ENCODE measurements around the gene PLK1. TPM values are rescaled to one million over a fixed set of nuclear protein-coding genes. Genes with fewer than 3 reads are reported as not detected.

Gene PLK1
- total and polyA plus RNA-seq, 5 donors, result 0.45 to 2.2 (median 2.0) TPM

DNA sequence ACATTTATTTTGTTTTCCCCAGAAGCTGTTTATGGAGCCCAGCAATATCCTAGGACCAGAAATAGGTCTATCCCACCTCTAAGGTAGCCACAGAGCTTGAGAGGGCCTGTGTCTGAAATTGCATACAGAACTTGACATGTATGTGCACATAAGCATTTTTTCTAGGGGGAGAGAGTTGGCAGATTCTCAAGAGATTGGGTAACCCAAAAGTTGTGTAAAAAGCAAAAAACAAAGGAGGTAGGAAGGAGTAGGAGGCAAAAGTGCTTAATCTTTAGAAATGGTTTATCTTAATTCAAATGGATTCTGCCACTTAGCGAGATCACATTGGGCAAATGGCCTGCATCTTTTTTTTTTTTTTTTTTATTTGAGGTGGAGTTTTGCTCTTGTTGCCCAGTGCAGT, 3.5 kb downstream of the PLK1 start:
- H3K9me3 ChIP-seq (ENCODE audit: control insufficient read depth, low read length), result no peaks in the 10 kb centered on the region
- no peaks in the 10 kb centered on the region for H3K27me3 ChIP-seq (ENCODE audit: control insufficient read depth, insufficient read depth)
- whole genome bisulfite sequencing, result 97% methylated on average over 1 of the region's 1 CpG
- no peak overlapping the region for H3K27ac ChIP-seq (ENCODE audit: low read length)
- ATAC-seq (no peak), DNase-seq (no peak)
- peaks cover 2% of the 10 kb centered on the region for H3K4me1 ChIP-seq (ENCODE audit: control insufficient read depth, insufficient read depth, low read length)
- intact Hi-C loops (cut with DNase I), result no loop called here
- H3K4me3 ChIP-seq (ENCODE audit: low read length), result no peak overlapping the region

DNA sequence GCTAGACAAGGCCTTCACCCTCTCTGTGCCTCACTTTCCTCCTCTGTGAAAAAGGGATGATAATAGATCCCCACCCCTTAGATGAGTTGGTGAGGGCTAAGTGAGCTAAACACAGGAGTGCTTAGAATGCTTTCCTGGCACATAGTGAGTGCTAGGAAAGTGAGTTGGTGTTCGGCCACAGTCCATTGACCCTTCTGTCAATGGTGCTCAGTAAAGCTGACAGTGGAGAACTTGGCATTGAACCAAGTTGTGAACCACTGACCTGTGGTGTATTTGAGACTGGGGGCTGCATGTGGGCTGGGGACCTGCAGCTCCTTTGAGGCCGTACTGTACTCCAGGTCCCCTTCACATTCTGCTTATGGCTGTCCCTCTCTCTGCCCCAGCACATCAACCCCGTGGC, 4.8 kb downstream of the PLK1 start:
- Histone ChIP-seq H3K4me1 (ENCODE audit: control insufficient read depth, insufficient read depth, low read length) (no peaks in the 10 kb centered on the region), H3K27ac (ENCODE audit: low read length) (no peak overlapping the region), H3K4me3 (ENCODE audit: low read length) (no peak overlapping the region), H3K9me3 (ENCODE audit: control insufficient read depth, low read length) (no peaks in the 10 kb centered on the region), H3K27me3 (ENCODE audit: control insufficient read depth, insufficient read depth) (no peaks in the 10 kb centered on the region)
- intact Hi-C loops (cut with DNase I), result no loop called here
- 89% methylated on average over 3 of the region's 3 CpGs for WGBS
- ATAC-seq (no peak), DNase-seq (no peak)

DNA sequence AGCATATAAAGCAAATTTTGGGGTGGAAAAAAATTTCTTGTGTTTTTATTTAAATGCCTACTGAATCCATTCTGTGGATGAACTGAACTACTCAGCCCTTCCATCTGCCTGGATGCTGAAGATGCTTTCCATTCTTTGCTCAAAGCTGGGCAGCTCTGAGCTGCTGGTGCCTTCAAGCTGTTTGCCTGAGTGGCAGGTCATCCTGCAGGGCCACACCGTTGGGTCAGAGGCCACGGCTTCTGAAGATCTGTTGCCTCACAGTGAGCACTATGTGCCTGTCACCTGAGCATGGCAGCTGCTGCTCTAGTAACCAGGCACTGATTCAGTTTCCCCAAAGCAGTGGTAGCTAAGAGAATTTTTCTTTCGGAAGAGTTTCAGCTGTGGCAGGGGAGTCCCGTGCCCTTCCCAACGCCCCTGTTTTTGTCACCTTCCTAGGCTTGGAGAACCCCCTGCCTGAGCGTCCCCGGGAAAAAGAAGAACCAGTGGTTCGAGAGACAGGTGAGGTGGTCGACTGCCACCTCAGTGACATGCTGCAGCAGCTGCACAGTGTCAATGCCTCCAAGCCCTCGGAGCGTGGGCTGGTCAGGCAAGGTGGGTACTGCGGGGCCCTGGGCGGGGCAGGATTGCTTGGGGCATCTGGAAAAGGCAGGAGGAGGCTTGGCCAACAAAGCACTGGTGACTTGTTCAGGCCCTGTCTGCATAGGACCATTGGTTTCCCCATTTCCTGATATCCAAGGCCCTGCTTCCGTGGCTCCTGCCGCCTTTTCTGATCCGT, 8.5 kb downstream of the PLK1 start:
- DNase-seq, result no peak
- no peak overlapping the region for H3K4me3 ChIP-seq (ENCODE audit: low read length)

DNA sequence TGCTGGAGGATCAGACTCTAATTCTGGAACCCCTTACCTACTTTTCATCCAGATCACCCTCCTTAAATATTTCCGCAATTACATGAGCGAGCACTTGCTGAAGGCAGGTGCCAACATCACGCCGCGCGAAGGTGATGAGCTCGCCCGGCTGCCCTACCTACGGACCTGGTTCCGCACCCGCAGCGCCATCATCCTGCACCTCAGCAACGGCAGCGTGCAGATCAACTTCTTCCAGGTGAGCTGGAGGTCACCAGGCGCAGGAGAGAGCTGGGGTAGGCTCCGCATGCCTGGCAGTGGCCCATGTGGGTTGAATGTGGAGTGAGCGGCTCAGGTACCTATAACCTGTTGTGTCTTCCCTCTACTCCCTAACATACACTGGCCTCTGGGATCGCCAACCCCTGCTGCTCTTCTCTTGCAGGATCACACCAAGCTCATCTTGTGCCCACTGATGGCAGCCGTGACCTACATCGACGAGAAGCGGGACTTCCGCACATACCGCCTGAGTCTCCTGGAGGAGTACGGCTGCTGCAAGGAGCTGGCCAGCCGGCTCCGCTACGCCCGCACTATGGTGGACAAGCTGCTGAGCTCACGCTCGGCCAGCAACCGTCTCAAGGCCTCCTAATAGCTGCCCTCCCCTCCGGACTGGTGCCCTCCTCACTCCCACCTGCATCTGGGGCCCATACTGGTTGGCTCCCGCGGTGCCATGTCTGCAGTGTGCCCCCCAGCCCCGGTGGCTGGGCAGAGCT, 10.9 kb downstream of the PLK1 start:
- ATAC-seq (no peak), DNase-seq (no peak)
- intact Hi-C loops (cut with DNase I), result no loop called here
- no peaks in the 10 kb centered on the region for H3K4me1 ChIP-seq (ENCODE audit: control insufficient read depth, insufficient read depth, low read length)
- no peaks in the 10 kb centered on the region for H3K9me3 ChIP-seq (ENCODE audit: control insufficient read depth, low read length)
- H3K27me3 ChIP-seq (ENCODE audit: control insufficient read depth, insufficient read depth), result no peaks in the 10 kb centered on the region
- no peak overlapping the region for H3K27ac ChIP-seq (ENCODE audit: low read length)
- H3K4me3 ChIP-seq (ENCODE audit: low read length), result no peak overlapping the region
- 97% methylated on average over 36 of the region's 36 CpGs for WGBS

More for the DNA sequence above, 8.5 kb downstream of the PLK1 start:
- Histone ChIP-seq H3K27me3 (ENCODE audit: control insufficient read depth, insufficient read depth) (no peaks in the 10 kb centered on the region), H3K4me1 (ENCODE audit: control insufficient read depth, insufficient read depth, low read length) (no peaks in the 10 kb centered on the region), H3K9me3 (ENCODE audit: control insufficient read depth, low read length) (no peaks in the 10 kb centered on the region), H3K27ac (ENCODE audit: low read length) (no peak overlapping the region)
- ATAC-seq, result no peak
- intact Hi-C loops (cut with DNase I), result no loop called here
- 95% methylated on average over 16 of the region's 16 CpGs for WGBS

DNA sequence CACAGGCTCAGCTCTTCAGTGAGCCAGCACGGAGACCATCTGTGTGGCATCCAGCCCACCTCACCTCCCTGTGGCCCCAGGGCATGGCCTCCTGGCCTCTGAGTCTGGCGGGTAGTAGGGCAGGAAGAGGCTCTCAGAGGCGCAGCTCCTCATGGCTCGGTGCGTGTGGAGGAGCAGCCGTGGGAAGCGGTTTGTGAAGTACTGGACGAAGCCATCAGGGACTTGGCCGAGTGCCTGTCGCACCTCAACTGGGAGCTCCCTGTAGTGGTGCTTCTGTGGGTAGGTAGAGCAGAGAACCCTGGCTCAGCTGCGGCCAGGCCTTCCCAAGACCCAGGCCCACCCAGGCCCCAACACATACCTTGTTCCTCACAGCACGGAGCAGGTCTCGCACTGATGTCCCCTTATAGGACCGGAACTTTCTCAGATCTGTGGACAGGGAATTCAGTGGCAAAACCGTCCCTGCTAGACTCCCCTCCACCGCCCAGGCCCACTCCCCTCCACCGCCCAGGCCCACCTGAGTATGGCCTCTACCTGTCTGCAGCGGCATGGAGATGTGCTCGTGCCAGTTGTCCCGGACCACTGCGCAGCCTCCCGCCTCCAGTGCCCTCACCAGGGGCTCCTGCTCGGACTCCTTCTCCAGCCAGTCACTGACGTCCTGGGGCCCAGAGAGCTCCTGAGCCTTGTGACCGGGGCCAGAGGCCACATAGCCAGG, 12.2 kb downstream of the PLK1 start:
- DNase-seq, result no peak
- H3K9me3 ChIP-seq (ENCODE audit: control insufficient read depth, low read length), result no peaks in the 10 kb centered on the region
- H3K27me3 ChIP-seq (ENCODE audit: control insufficient read depth, insufficient read depth), result no peaks in the 10 kb centered on the region
- no peak overlapping the region for H3K4me3 ChIP-seq (ENCODE audit: low read length)
- no peak overlapping the region for H3K27ac ChIP-seq (ENCODE audit: low read length)
- ATAC-seq, result no peak
- H3K4me1 ChIP-seq (ENCODE audit: control insufficient read depth, insufficient read depth, low read length), result no peaks in the 10 kb centered on the region
- intact Hi-C loops (cut with DNase I), result no loop called here
- 95% methylated on average over 25 of the region's 25 CpGs for WGBS

DNA sequence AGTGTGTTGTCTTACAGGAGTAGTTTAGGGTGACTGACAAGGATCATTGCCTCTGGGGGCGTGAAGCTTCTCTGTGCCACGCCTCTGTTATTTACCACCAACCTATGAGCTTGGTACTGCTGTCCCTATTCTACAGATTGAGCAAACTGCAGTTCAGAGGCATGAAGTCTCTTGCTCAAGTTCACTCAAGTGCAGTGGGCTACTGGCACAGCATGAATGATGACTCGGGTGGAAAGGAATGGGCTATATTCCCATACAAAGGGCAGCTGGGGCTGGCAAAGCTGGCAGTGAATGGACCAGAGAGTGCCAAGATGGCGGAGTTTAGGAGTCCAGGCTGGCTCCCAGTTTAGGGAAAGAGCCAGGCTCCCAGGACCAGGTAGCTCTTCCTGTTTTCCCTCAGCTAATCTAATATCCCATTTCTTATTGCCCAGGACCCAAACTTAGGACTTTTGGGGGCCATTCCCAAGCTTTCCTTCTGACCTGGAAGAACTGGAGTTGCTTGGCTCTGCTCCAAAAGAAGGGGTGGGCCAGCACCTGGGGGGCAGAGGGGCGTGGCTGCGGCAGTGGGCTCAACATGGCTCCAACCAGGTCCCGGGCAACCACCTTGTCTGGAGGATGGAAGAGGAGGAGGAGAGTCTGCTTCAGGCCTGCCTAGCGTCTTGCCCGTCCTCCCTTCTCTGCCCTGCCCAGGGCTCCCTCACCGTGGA, 12.9 kb downstream of the PLK1 start:
- no peak overlapping the region for H3K4me3 ChIP-seq (ENCODE audit: low read length)
- DNase-seq, result no peak
- ATAC-seq, result no peak
- H3K4me1 ChIP-seq (ENCODE audit: control insufficient read depth, insufficient read depth, low read length), result no peaks in the 10 kb centered on the region
- H3K9me3 ChIP-seq (ENCODE audit: control insufficient read depth, low read length), result no peaks in the 10 kb centered on the region
- WGBS, result 91% methylated on average over 10 of the region's 10 CpGs
- H3K27me3 ChIP-seq (ENCODE audit: control insufficient read depth, insufficient read depth), result no peaks in the 10 kb centered on the region
- H3K27ac ChIP-seq (ENCODE audit: low read length), result no peak overlapping the region
- intact Hi-C loops (cut with DNase I), result no loop called here

DNA sequence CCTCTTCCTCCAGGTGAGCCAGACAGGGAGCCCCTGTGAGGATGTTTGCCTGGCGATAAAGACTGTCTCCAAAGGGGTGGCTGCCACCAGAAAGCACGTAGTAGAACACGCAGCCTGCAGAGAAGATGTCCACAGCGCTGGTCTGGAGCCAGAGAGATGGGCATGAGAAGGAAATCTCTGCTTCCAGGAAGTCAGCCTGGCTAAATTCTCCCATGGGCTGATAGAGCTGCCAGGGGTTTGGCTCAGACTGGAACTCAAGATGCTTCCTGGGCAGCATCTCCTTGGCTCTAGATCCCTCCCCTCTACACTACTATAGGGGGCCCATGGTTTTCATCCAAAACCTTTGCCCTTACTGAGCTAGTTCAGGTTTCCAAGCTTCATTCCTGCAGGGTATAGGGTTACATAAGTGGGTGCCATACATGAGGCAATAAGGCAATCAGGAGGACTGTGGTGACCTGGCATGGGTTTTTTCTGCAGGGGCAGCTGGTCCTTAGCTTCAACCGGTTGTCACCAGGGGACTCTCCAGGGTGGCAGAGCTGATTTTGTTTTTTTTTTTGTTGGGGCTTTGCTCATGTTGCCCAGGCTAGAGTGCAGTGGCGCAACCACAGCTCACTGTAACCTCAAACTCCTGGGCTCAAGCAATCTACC, 13.6 kb downstream of the PLK1 start:
- Histone ChIP-seq H3K4me1 (ENCODE audit: control insufficient read depth, insufficient read depth, low read length) (no peaks in the 10 kb centered on the region), H3K9me3 (ENCODE audit: control insufficient read depth, low read length) (no peaks in the 10 kb centered on the region), H3K27ac (ENCODE audit: low read length) (no peak overlapping the region), H3K4me3 (ENCODE audit: low read length) (no peak overlapping the region), H3K27me3 (ENCODE audit: control insufficient read depth, insufficient read depth) (no peaks in the 10 kb centered on the region)
- ATAC-seq, result no peak
- 95% methylated on average over 6 of the region's 6 CpGs for WGBS
- no peak for DNase-seq
- intact Hi-C loops (cut with DNase I), result no loop called here

DNA sequence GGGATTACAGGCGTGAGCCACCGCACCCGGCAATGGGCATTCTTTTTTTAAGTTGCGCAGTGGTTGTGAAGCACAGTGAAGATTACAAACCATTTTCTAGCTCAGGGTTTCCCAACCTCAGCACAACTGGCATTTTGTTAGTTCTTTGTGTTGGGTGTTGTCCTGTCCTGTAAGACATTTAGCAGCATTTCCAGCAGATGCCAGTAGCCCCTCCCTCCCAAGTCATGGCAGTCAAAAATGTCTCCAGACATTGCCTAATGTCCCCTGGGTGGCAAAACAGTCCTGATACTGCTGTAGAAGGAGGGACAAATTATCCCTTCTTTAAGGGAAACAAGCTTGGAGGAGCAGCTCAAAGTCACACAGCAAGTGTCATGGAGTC, 15.6 kb downstream of the PLK1 start:
- H3K9me3 ChIP-seq (ENCODE audit: control insufficient read depth, low read length), result no peaks in the 10 kb centered on the region
- DNase-seq (no peak), ATAC-seq (no peak)
- no peaks in the 10 kb centered on the region for H3K27me3 ChIP-seq (ENCODE audit: control insufficient read depth, insufficient read depth)
- no peak overlapping the region for H3K27ac ChIP-seq (ENCODE audit: low read length)
- H3K4me3 ChIP-seq (ENCODE audit: low read length), result no peak overlapping the region
- no peaks in the 10 kb centered on the region for H3K4me1 ChIP-seq (ENCODE audit: control insufficient read depth, insufficient read depth, low read length)
- intact Hi-C loops (cut with DNase I), result no loop called here
- 96% methylated on average over 4 of the region's 4 CpGs for WGBS

DNA sequence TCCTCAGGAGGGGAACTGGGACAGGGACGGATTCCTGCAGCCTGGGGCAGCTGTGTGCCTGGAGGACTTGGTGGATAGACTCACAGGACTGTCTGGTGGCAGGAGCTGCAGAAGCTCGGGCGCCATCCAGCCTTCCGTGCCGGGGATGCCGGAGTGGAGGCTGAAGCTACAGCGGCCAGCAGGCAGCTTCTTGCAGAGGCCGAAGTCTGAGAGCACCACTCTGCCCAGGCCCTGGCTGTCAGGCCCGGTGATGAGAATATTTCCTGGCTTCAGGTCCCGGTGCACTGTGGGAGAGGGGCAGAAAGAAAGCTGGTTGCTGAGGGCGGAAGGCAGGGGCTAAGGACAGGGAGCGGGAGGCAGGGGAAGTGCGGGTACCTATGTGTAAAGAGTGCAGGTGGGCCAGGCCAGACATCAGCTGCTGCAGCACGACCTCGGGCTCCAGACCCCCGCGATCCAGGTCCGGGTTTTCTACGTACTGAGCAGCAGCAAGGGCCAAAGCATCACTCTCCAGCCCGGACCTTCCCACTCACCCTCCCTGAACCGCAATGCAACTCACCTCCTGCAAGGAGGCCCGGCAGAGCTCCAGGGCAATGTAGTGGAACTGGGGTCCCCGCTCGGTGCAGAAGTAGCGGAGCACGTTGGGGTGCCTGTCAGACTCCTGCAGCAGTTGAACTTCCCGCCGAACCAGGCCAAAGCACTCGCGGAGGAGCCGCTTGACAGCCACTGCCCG, 16.1 kb downstream of the PLK1 start:
- 11% methylated on average over 32 of the region's 32 CpGs for WGBS
- no peaks in the 10 kb centered on the region for H3K27me3 ChIP-seq (ENCODE audit: control insufficient read depth, insufficient read depth)
- no peak overlapping the region for H3K27ac ChIP-seq (ENCODE audit: low read length)
- no peaks in the 10 kb centered on the region for H3K9me3 ChIP-seq (ENCODE audit: control insufficient read depth, low read length)
- no peaks in the 10 kb centered on the region for H3K4me1 ChIP-seq (ENCODE audit: control insufficient read depth, insufficient read depth, low read length)
- peak; percentile 37 for ATAC-seq
- H3K4me3 ChIP-seq (ENCODE audit: low read length), result peak overlapping the region; percentile 32
- no peak for DNase-seq
- intact Hi-C loops (cut with DNase I), result no loop called here

DNA sequence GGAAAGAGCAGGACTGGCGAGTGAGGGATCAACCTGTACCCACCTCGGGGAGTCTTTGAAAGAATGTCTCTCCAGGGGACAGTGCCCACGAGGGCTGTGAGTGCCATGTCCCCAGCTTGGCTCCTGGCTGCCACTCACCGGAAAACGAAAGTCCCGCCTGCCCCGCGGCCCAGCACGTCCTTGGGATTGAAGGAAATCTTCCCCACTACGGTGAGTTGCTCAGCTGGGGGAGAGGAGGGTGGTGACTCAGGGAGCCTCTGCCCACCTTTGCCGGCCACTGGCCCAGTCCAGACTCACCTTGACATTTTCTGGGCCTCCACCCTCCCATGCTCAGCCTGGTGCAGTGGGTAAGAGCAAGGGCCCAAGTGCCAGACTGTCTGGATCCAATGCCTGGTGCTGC, 17.1 kb downstream of the PLK1 start:
- Histone ChIP-seq H3K27ac (ENCODE audit: low read length) (no peak overlapping the region), H3K4me1 (ENCODE audit: control insufficient read depth, insufficient read depth, low read length) (no peaks in the 10 kb centered on the region), H3K27me3 (ENCODE audit: control insufficient read depth, insufficient read depth) (no peaks in the 10 kb centered on the region), H3K9me3 (ENCODE audit: control insufficient read depth, low read length) (no peaks in the 10 kb centered on the region), H3K4me3 (ENCODE audit: low read length) (no peak overlapping the region)
- DNase-seq (no peak), ATAC-seq (no peak)
- WGBS, result 81% methylated on average over 11 of the region's 11 CpGs
- intact Hi-C loops (cut with DNase I), result no loop called here

All from right cardiac atrium (tissue), 5 donors.